H1 (cell line): Measurements from ENCODE around the gene SERPINB6. TPM values are rescaled to one million over a fixed set of nuclear protein-coding genes. Genes with fewer than 3 reads are reported as not detected.

ENCODE experiments used
- CTCF ChIA-PET: fragments of 300-600 bp; sonication (Branson Sonifier 250); formaldehyde crosslinking; loops from one replicate; lab custom pipeline; 2021; ENCODE audit not compliant: partially characterized antibody; lab: Charles Lee
- POLR2A ChIA-PET: fragments of 300-600 bp; sonication (Branson Sonifier 250); formaldehyde crosslinking; loops from one replicate; lab custom pipeline; 2021; ENCODE audit warnings: inconsistent platforms; ENCODE audit not compliant: partially characterized antibody; lab: Charles Lee
- DNase-seq, 2 experiments: peaks; one replicate each; pipeline versions ENCODE4 v3.0.0 to v3.0.0-alpha.2; 2010 to 2022; ENCODE audit warnings: low spot score in 2 of 2, low read depth in 1 of 2, mixed read lengths in 1 of 2
- FAIRE-seq: peaks from 2 replicates; lab custom pipeline; 2011; peaks lifted over from hg19 to GRCh38; lab: Jason Lieb, UNC
- H2AFZ ChIP-seq: 2 replicates; pipeline ENCODE4 v1.8.1; 2012; ENCODE audit warnings: low read length, inconsistent platforms
- H2AK5ac ChIP-seq: 2 replicates; pipeline ENCODE4 v1.6.1; 2013; ENCODE audit warnings: low read depth, low read length
- H2BK120ac ChIP-seq: replicated peaks from 2 replicates; pipeline ENCODE3; 2013; ENCODE audit warnings: low read depth, low read length, inconsistent platforms
- H2BK12ac ChIP-seq: 2 replicates; pipeline ENCODE4 v1.6.1; 2013; ENCODE audit warnings: low read depth, low read length
- H2BK15ac ChIP-seq: 2 replicates; pipeline ENCODE4 v1.6.1; 2013; ENCODE audit warnings: low read length
- H2BK20ac ChIP-seq: 2 replicates; pipeline ENCODE4 v1.6.1; 2013; ENCODE audit warnings: low read length
- H2BK5ac ChIP-seq: 2 replicates; pipeline ENCODE4 v1.6.1; 2013; ENCODE audit warnings: low read depth, low read length
- H3K14ac ChIP-seq: 2 replicates; pipeline ENCODE4 v1.6.1; 2013; ENCODE audit warnings: inconsistent platforms; ENCODE audit not compliant: insufficient read length
- H3K18ac ChIP-seq: 2 replicates; pipeline ENCODE4 v1.6.1; 2013; ENCODE audit warnings: low read length; ENCODE audit errors: extremely low read depth
- H3K23ac ChIP-seq: 2 replicates; pipeline ENCODE4 v1.6.1; 2013; ENCODE audit warnings: inconsistent platforms; ENCODE audit not compliant: insufficient read length
- H3K23me2 ChIP-seq: 2 replicates; pipeline ENCODE4 v1.6.1; 2013; ENCODE audit warnings: low read depth, low read length
- H3K27ac ChIP-seq: 2 replicates; pipeline ENCODE4 v1.6.1; 2011; ENCODE audit warnings: low read depth, low read length, inconsistent platforms
- H3K27me3 ChIP-seq, 4 experiments: replicated peaks in 1 of 4; 1 replicate in 1 of 4; 2 replicates in 3 of 4; pipeline versions ENCODE4 v1.6.1 to v1.8.1; 2011 to 2013; ENCODE audit warnings: low read length in 3 of 4, mild to moderate bottlenecking in 3 of 4, inconsistent platforms in 2 of 4, mixed read lengths in 2 of 4, moderate library complexity in 1 of 4; ENCODE audit not compliant: control insufficient read depth in 3 of 4, insufficient read depth in 3 of 4; ENCODE audit errors: extremely low read depth in 1 of 4
- H3K36me3 ChIP-seq, 4 experiments: 2 replicates each; pipeline versions ENCODE4 v1.6.1 to v1.8.1; 2011 to 2013; ENCODE audit warnings: mild to moderate bottlenecking in 4 of 4, low read length in 3 of 4, moderate library complexity in 2 of 4, control low read depth in 1 of 4, inconsistent platforms in 1 of 4; ENCODE audit not compliant: insufficient read depth in 4 of 4, control insufficient read depth in 2 of 4
- H3K4ac ChIP-seq: replicated peaks from 2 replicates; pipeline ENCODE3; 2013; ENCODE audit warnings: low read length, low read depth, mixed read lengths, inconsistent platforms; ENCODE audit not compliant: insufficient read length
- H3K4me1 ChIP-seq, 4 experiments: replicated peaks in 1 of 4; 1 replicate in 1 of 4; 2 replicates in 3 of 4; pipeline versions ENCODE4 v1.6.1 to v1.8.1; 2011 to 2013; ENCODE audit warnings: low read length in 3 of 4, inconsistent platforms in 2 of 4, mixed read lengths in 1 of 4; ENCODE audit not compliant: insufficient read depth in 4 of 4, control insufficient read depth in 3 of 4
- H3K4me2 ChIP-seq, 2 experiments: 2 replicates each; pipeline versions ENCODE4 v1.6.1 to v1.8.1; 2011 to 2013; ENCODE audit warnings: low read depth in 2 of 2, low read length in 2 of 2, control low read depth in 1 of 2, inconsistent platforms in 1 of 2, mild to moderate bottlenecking in 1 of 2; ENCODE audit not compliant: insufficient read depth in 1 of 2
- H3K4me3 ChIP-seq, 4 experiments: fragments of 200-600, 300-600 bp in 1 of 4; sonication (generic), shearing (Covaris generic), sonication (Bioruptor Twin) in 1 of 4; 2 replicates each; pipeline versions ENCODE4 v1.5.1 to v1.8.1; 2011 to 2016; ENCODE audit warnings: low read length in 4 of 4, low read depth in 3 of 4, control low read depth in 2 of 4, inconsistent platforms in 2 of 4, mild to moderate bottlenecking in 2 of 4, mixed read lengths in 1 of 4, moderate library complexity in 1 of 4; ENCODE audit not compliant: insufficient read depth in 2 of 4; ENCODE audit errors: extremely low read depth in 1 of 4
- H3K56ac ChIP-seq: replicated peaks from 2 replicates; pipeline ENCODE3; 2013; ENCODE audit warnings: low read depth, mild to moderate bottlenecking, mixed read lengths, low read length, inconsistent platforms; ENCODE audit not compliant: insufficient read length
- H3K79me1 ChIP-seq: 2 replicates; pipeline ENCODE4 v1.6.1; 2013; ENCODE audit warnings: low read depth, low read length, control low read depth
- H3K79me2 ChIP-seq, 2 experiments: 2 replicates each; pipeline versions ENCODE4 v1.6.1 to v1.8.1; 2012 to 2013; ENCODE audit warnings: low read length in 2 of 2, mild to moderate bottlenecking in 2 of 2, inconsistent platforms in 1 of 2; ENCODE audit not compliant: insufficient read depth in 2 of 2, control insufficient read depth in 1 of 2
- H3K9ac ChIP-seq, 4 experiments: replicated peaks in 1 of 4; 1 replicate in 1 of 4; 2 replicates in 3 of 4; pipeline versions ENCODE4 v1.6.1 to v1.8.1; 2011 to 2013; ENCODE audit warnings: low read depth in 3 of 4, low read length in 3 of 4, control low read depth in 2 of 4, mild to moderate bottlenecking in 2 of 4, moderate library complexity in 2 of 4, inconsistent platforms in 1 of 4; ENCODE audit errors: extremely low read depth in 1 of 4
- H3K9me3 ChIP-seq, 2 experiments: 2 replicates each; pipeline versions ENCODE4 v1.6.1 to v1.8.1; 2012 to 2013; ENCODE audit warnings: mild to moderate bottlenecking in 2 of 2, moderate library complexity in 2 of 2, control low read depth in 1 of 2, inconsistent platforms in 1 of 2, low read depth in 1 of 2, low read length in 1 of 2, mixed read lengths in 1 of 2; ENCODE audit not compliant: insufficient read depth in 2 of 2
- H4K20me1 ChIP-seq, 2 experiments: replicated peaks in 1 of 2; 2 replicates each; pipeline versions ENCODE3 to v1.8.1; 2011 to 2013; ENCODE audit warnings: inconsistent platforms in 2 of 2, low read length in 2 of 2, mild to moderate bottlenecking in 1 of 2; ENCODE audit not compliant: insufficient read depth in 2 of 2, control insufficient read depth in 1 of 2
- H4K5ac ChIP-seq: 2 replicates; pipeline ENCODE4 v1.6.1; 2013; ENCODE audit warnings: low read length, low read depth, mixed read lengths, inconsistent platforms; ENCODE audit not compliant: insufficient read length
- H4K8ac ChIP-seq: 2 replicates; pipeline ENCODE4 v1.8.0; 2013; ENCODE audit warnings: mild to moderate bottlenecking, moderate library complexity, low read length, inconsistent platforms; ENCODE audit not compliant: insufficient read depth; ENCODE audit errors: extremely low read depth
- H4K91ac ChIP-seq: replicated peaks from 2 replicates; pipeline ENCODE3; 2013; ENCODE audit warnings: low read length, mixed read lengths, inconsistent platforms; ENCODE audit not compliant: insufficient read length
- PHF8 ChIP-seq: fragments of 200-600 bp; sonication (generic); conservative IDR thresholded peaks from 2 replicates; pipeline ENCODE4 v1.7.1; 2012; ENCODE audit warnings: low read depth, mild to moderate bottlenecking, inconsistent platforms, low read length, moderate library complexity
- POLR2A ChIP-seq, 2 experiments: IDR thresholded peaks; 1 replicate in 1 of 2; 2 replicates in 1 of 2; pipeline ENCODE4 v1.6.1; 2011; ENCODE audit warnings: low read depth in 2 of 2, low read length in 2 of 2, mild to moderate bottlenecking in 2 of 2; ENCODE audit errors: control extremely low read depth in 1 of 2
- WGBS, 2 experiments: shearing (Covaris generic) in 1 of 2; methylation state at CpG; one replicate each; pipeline versions ENCODE4 v1.1.6 to v1.1.7; 2013 to 2015; ENCODE audit warnings: low lambda C conversion rate in 2 of 2, mixed read lengths in 2 of 2, inconsistent platforms in 1 of 2, low coverage in 1 of 2, missing lambda C conversion rate in 1 of 2; ENCODE audit not compliant: insufficient replicate concordance in 2 of 2, insufficient coverage in 1 of 2, insufficient read length in 1 of 2; ENCODE audit errors: extremely low coverage in 1 of 2, missing lambda C conversion rate in 1 of 2; 5-methylcytosine and 5-hydroxymethylcytosine counted together
- polyA plus RNA-seq, 7 experiments: library from polyadenylated mRNA; depleted of rRNA in 3 of 7; stranded (reverse) in 5 of 7; unstranded in 2 of 7; fragments of >200 nt in 5 of 7; fragments of 200-250 nt in 2 of 7; gene quantifications; 1 replicate in 5 of 7; 2 replicates in 1 of 7; 4 replicates in 1 of 7; pipeline versions ENCODE4 v1.2.1 to v1.2.3, GENCODE V29; 2011 to 2013; ENCODE audit warnings: missing spikeins in 2 of 7, mixed read lengths in 2 of 7
- total RNA-seq: library from RNA; stranded (reverse); fragmentation: NEBNext Ultra II Directional; extraction: Animal tissue kit (Norgen Biotek cat#: 25700); gene quantifications from 2 replicates; pipeline ENCODE4 v1.2.1, GENCODE V29; 2021

Gene SERPINB6
- total and polyA plus RNA-seq, 2 of the 8 experiments (the other 6 are each of a cell fraction or from before 2014, with no cell fraction given) = 27.2 to 29.4 TPM

DNA sequence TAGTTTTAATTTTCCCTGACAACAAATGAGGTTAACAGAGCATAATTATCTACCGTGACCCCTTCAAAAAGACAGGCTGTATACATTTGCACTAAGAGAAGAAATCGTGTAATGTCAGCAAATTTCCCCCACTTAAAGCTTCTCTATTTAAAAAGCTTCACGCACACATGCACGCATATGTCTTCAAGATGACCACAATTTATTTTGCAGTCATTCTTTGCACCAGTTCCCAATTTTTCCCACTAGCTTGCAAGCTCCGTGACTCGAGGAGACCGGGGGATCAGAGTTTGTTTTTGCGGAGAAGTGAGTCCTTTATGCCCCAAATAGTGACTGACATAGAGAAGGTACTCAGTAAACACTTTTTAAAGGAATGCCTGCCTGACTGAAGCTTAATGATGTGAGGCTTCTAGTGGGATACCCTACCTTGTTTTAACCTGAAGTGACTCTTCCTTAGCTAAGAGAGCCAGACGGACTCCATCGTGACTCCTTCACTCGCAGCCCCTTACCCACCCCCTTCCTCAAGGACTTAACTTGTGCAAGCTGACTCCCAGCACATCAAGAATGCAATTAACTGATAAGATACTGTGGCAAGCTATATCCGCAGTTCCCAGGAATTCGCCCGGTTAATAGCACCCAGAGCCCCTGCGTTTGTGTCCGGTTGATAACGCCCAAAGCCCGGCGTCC lies 19.0 kb upstream of the SERPINB6 start:
- Histone ChIP-seq H2BK20ac (peak overlapping the region; percentile 23; the same call in 1 of the 2 replicates), H2AK5ac (no peak overlapping the region; the same call in 1 of the 2 replicates), H2BK5ac (peak overlapping the region; percentile 96), H3K56ac (peak overlapping the region; percentile 46), H3K4me3 (peak overlapping the region; percentile 29 to 70 (median 58); a peak in 7 of 8 replicates), H3K79me2 (no peaks in the 10 kb centered on the region), H3K4ac (no peak overlapping the region), H3K4me1 (peaks cover 11 to 24% (median 14%) of the 10 kb centered on the region in 4 experiments; a peak in 6 of 7 replicates), H3K23me2 (peaks cover 4% of the 10 kb centered on the region), H2AFZ (no peak overlapping the region), H3K18ac (peak overlapping the region; percentile 96), H3K27me3 (no peaks in the 10 kb centered on the region), H4K20me1 (no peaks in the 10 kb centered on the region), H3K23ac (no peak overlapping the region), H3K4me2 (peak overlapping the region; percentile 79 to 88), H2BK12ac (peak overlapping the region; percentile 98; the same call in 1 of the 2 replicates), H3K27ac (peak overlapping the region; percentile 99), H4K8ac (no peak overlapping the region), H4K91ac (no peak overlapping the region), H3K9ac (peak overlapping the region; percentile 88 to 96 (median 94)), H3K9me3 (no peaks in the 10 kb centered on the region), H2BK15ac (no peak overlapping the region), H4K5ac (peak overlapping the region; percentile 83), H3K14ac (no peak overlapping the region), H3K79me1 (no peaks in the 10 kb centered on the region), H3K36me3 (no peaks in the 10 kb centered on the region), H2BK120ac (no peak overlapping the region)
- ChIA-PET CTCF (interaction anchor here (0.8 to 7.3 kb wide), 21 partner anchors 9 to 996 kb away, joined by 3 to 142 read pairs (median 4); partner anchors contain the start of gene NQO2), POLR2A (interaction anchor here (0.9 to 5.0 kb wide), 19 partner anchors 10 to 269 kb away, joined by 3 to 47 read pairs (median 5); partner anchors contain the start of genes NQO2, RIPK1, SERPINB1 and SERPINB6)
- 77% methylated on average over 19 of the region's 19 CpGs; no CpG with 5 or more reads in 1 of the 2 experiments for WGBS, 2 experiments
- TF ChIP-seq PHF8 = no peak
- peak in 1 of 2 experiments; percentile 4; a peak in 1 of 3 replicates for TF ChIP-seq POLR2A (IDR thresholded peaks at IDR 0.05; ENCODE audit: control extremely low read depth in 1 of 2, low read depth in 2 of 2, low read length in 2 of 2)
- DNase-seq = no peak
- FAIRE-seq = no peak
